Caco-2 (cell line): Measurements from ENCODE around the gene PHF13. TPM values are rescaled to one million over a fixed set of nuclear protein-coding genes. Genes with fewer than 3 reads are reported as not detected.

Experiments used
- BruUV-seq: library from RNA; stranded (reverse); fragments of 400-500 nt; replicated peaks from 2 replicates; lab custom pipeline; 2021; lab: Mats Ljungman, UMichigan
- CTCF ChIA-PET: fragments of 300-600 bp; sonication (Branson Sonifier 250); formaldehyde crosslinking; loops from one replicate; lab custom pipeline; 2022; ENCODE audit warnings: antibody characterized with exemption; lab: Charles Lee
- POLR2A ChIA-PET: fragments of 300-600 bp; sonication (Branson Sonifier 250); formaldehyde crosslinking; loops from one replicate; lab custom pipeline; 2022; ENCODE audit warnings: antibody characterized with exemption; lab: Charles Lee
- DNase-seq, 2 experiments: peaks; one replicate each; pipeline versions ENCODE4 v3.0.0 to v3.0.0-alpha.2; 2020 to 2022
- H3K27me3 ChIP-seq: replicated peaks from 2 replicates; pipeline ENCODE4 v1.6.0; 2011; ENCODE audit warnings: low read length; ENCODE audit not compliant: control insufficient read depth, insufficient read depth
- H3K36me3 ChIP-seq: 2 replicates; pipeline ENCODE4 v1.5.1; 2011; ENCODE audit warnings: low read length; ENCODE audit not compliant: control insufficient read depth, insufficient read depth
- H3K4me1 ChIP-seq: fragments of 250-450 bp; sonication (Bioruptor Pico); 2 replicates; pipeline ENCODE4 v1.5.1; 2020; ENCODE audit warnings: mild to moderate bottlenecking
- H3K4me3 ChIP-seq: 2 replicates; pipeline ENCODE4 v1.5.1; 2011; ENCODE audit warnings: low read depth, mild to moderate bottlenecking, control low read depth, low read length
- H3K9me3 ChIP-seq: fragments of 250-450 bp; sonication (Bioruptor Pico); 2 replicates; pipeline ENCODE4 v1.5.1; 2020; ENCODE audit warnings: mild to moderate bottlenecking, moderate library complexity
- H3K27ac Mint-ChIP-seq: one replicate; pipeline ENCODE4 v1.8.0; 2022; ENCODE audit warnings: mixed read lengths; ENCODE audit not compliant: unreplicated experiment
- H3K27me3 Mint-ChIP-seq: one replicate; pipeline ENCODE4 v1.8.0; 2022; ENCODE audit warnings: mixed read lengths; ENCODE audit not compliant: insufficient read depth, unreplicated experiment
- H3K36me3 Mint-ChIP-seq: one replicate; pipeline ENCODE4 v1.8.0; 2022; ENCODE audit warnings: mild to moderate bottlenecking, mixed read lengths; ENCODE audit not compliant: insufficient read depth, unreplicated experiment
- H3K4me1 Mint-ChIP-seq: one replicate; pipeline ENCODE4 v1.8.0; 2022; ENCODE audit warnings: low read depth, mixed read lengths; ENCODE audit not compliant: unreplicated experiment
- H3K4me3 Mint-ChIP-seq: one replicate; pipeline ENCODE4 v1.8.0; 2022; ENCODE audit warnings: mild to moderate bottlenecking, moderate library complexity, mixed read lengths; ENCODE audit not compliant: unreplicated experiment
- H3K9me3 Mint-ChIP-seq: one replicate; pipeline ENCODE4 v1.8.0; 2022; ENCODE audit warnings: mixed read lengths; ENCODE audit not compliant: unreplicated experiment
- CTCF ChIP-seq, 2 experiments: fragments of 200-600 bp in 1 of 2; IDR thresholded peaks; 1 replicate in 1 of 2; 2 replicates in 1 of 2; pipeline versions ENCODE4 v1.5.1 to v1.8.0; 2011 to 2022; ENCODE audit warnings: antibody characterized with exemption in 1 of 2, control low read depth in 1 of 2, inconsistent platforms in 1 of 2, low read depth in 1 of 2, low read length in 1 of 2, mild to moderate bottlenecking in 1 of 2, moderate library complexity in 1 of 2; ENCODE audit not compliant: insufficient read depth in 1 of 2, severe bottlenecking in 1 of 2, unreplicated experiment in 1 of 2
- intact Hi-C: fragments of 100-400 bp; cut with micrococcal nuclease; formaldehyde crosslinking; loops from one replicate; pipeline ENCODE4 v1.10.0; 2022; ENCODE audit not compliant: unreplicated experiment
- total RNA-seq: library from RNA; stranded (reverse); gene quantifications from 2 replicates; pipeline ENCODE4 v1.2.3, GENCODE V29; 2022

Gene PHF13
- total RNA-seq, 1 experiment from 2014 or later = 21.8 TPM

GRCh38 chr1:6574818-6575217 lies 38.7 kb upstream of the PHF13 start:
- no peaks in the 10 kb centered on the region for H3K9me3 Mint-ChIP-seq
- CTCF ChIA-PET = no interaction called here
- Histone ChIP-seq H3K4me3 (no peak overlapping the region), H3K4me1 (0 out of 2 replicates have a peak, but pooled peaks cover 4% of the 10 kb centered on the region), H3K36me3 (no peaks in the 10 kb centered on the region), H3K27me3 (no peaks in the 10 kb centered on the region), H3K9me3 (no peaks in the 10 kb centered on the region)
- intact Hi-C loops = no loop called here
- no TSS peak for BruUV-seq
- no peak for TF ChIP-seq CTCF (IDR thresholded peaks at IDR 0.05; ENCODE audit: insufficient read depth in 1 of 2, low read depth in 1 of 2, low read length in 1 of 2, severe bottlenecking in 1 of 2, unreplicated experiment in 1 of 2)
- H3K4me1 Mint-ChIP-seq = no peaks in the 10 kb centered on the region
- H3K4me3 Mint-ChIP-seq = no peak overlapping the region
- H3K27ac Mint-ChIP-seq = no peak overlapping the region
- H3K36me3 Mint-ChIP-seq = peaks cover 7% of the 10 kb centered on the region
- no peak for DNase-seq
- POLR2A ChIA-PET = no interaction called here
- H3K27me3 Mint-ChIP-seq = peaks cover 2% of the 10 kb centered on the region

GRCh38 chr1:6577831-6578525 lies 35.6 kb upstream of the PHF13 start:
- Mint-ChIP-seq H3K27me3 (no peaks in the 10 kb centered on the region), H3K9me3 (no peaks in the 10 kb centered on the region), H3K27ac (no peak overlapping the region), H3K36me3 (peaks cover 14% of the 10 kb centered on the region), H3K4me3 (no peak overlapping the region), H3K4me1 (no peaks in the 10 kb centered on the region)
- CTCF ChIA-PET = no interaction called here
- TF ChIP-seq CTCF (IDR thresholded peaks at IDR 0.05; ENCODE audit: insufficient read depth in 1 of 2, low read depth in 1 of 2, low read length in 1 of 2, severe bottlenecking in 1 of 2, unreplicated experiment in 1 of 2) = no peak
- peaks cover 26% of the 10 kb centered on the region for H3K4me1 ChIP-seq
- no peak for DNase-seq
- H3K36me3 ChIP-seq = no peaks in the 10 kb centered on the region
- no peaks in the 10 kb centered on the region for H3K27me3 ChIP-seq
- POLR2A ChIA-PET = no interaction called here
- H3K4me3 ChIP-seq = no peak overlapping the region
- H3K9me3 ChIP-seq = no peaks in the 10 kb centered on the region
- intact Hi-C loops = no loop called here
- BruUV-seq = no TSS peak

GRCh38 chr1:6578624-6579373 lies 34.7 kb upstream of the PHF13 start:
- no peaks in the 10 kb centered on the region for H3K36me3 ChIP-seq
- BruUV-seq = no TSS peak
- CTCF ChIA-PET = no interaction called here
- DNase-seq = no peak
- Mint-ChIP-seq H3K27ac (peak overlapping the region; percentile 96), H3K4me1 (no peaks in the 10 kb centered on the region), H3K27me3 (no peaks in the 10 kb centered on the region), H3K9me3 (no peaks in the 10 kb centered on the region), H3K36me3 (peaks cover 14% of the 10 kb centered on the region), H3K4me3 (peak overlapping the region; percentile 87)
- peaks cover 28% of the 10 kb centered on the region for H3K4me1 ChIP-seq
- POLR2A ChIA-PET = no interaction called here
- H3K27me3 ChIP-seq = no peaks in the 10 kb centered on the region
- H3K9me3 ChIP-seq = no peaks in the 10 kb centered on the region
- TF ChIP-seq CTCF (IDR thresholded peaks at IDR 0.05; ENCODE audit: insufficient read depth in 1 of 2, low read depth in 1 of 2, low read length in 1 of 2, severe bottlenecking in 1 of 2, unreplicated experiment in 1 of 2) = no peak
- peak overlapping the region; percentile 55 for H3K4me3 ChIP-seq
- intact Hi-C loops = loop anchor here (1.0 kb wide), 1 partner anchor 26 kb away; no protein-coding TSS in a partner anchor
